H9 (cell line): ENCODE measurements around the gene NDNF. TPM values are rescaled to one million over a fixed set of nuclear protein-coding genes. Genes with fewer than 3 reads are reported as not detected.

Experiments
- DNase-seq: peaks from one replicate; pipeline ENCODE4 v3.0.0-alpha.2; 2017
- H2AFZ ChIP-seq: one replicate; pipeline ENCODE4 v1.6.1; 2013; ENCODE audit warnings: mild to moderate bottlenecking, low read length, control low read depth, moderate library complexity
- H2AK5ac ChIP-seq: 2 replicates; pipeline ENCODE4 v1.6.1; 2013; ENCODE audit warnings: low read length, control low read depth, mixed read lengths; ENCODE audit not compliant: insufficient read length
- H2BK120ac ChIP-seq: one replicate; pipeline ENCODE4 v1.6.1; 2013; ENCODE audit warnings: low read depth, mild to moderate bottlenecking, low read length, control low read depth, inconsistent platforms; ENCODE audit not compliant: poor library complexity, severe bottlenecking
- H2BK12ac ChIP-seq: 2 replicates; pipeline ENCODE4 v1.6.1; 2013; ENCODE audit warnings: low read length, control low read depth, mixed read lengths, low read depth; ENCODE audit not compliant: insufficient read length
- H2BK15ac ChIP-seq: 2 replicates; pipeline ENCODE4 v1.6.1; 2013; ENCODE audit warnings: low read depth, low read length, control low read depth
- H2BK20ac ChIP-seq: one replicate; pipeline ENCODE4 v1.6.1; 2013; ENCODE audit warnings: low read depth, mild to moderate bottlenecking, low read length, control low read depth, inconsistent platforms; ENCODE audit not compliant: poor library complexity, severe bottlenecking
- H2BK5ac ChIP-seq: 2 replicates; pipeline ENCODE4 v1.6.1; 2013; ENCODE audit warnings: low read length, control low read depth, mixed read lengths; ENCODE audit not compliant: insufficient read length
- H3K14ac ChIP-seq: 2 replicates; pipeline ENCODE4 v1.6.1; 2013; ENCODE audit warnings: low read length, control low read depth; ENCODE audit not compliant: insufficient read depth
- H3K18ac ChIP-seq: 2 replicates; pipeline ENCODE4 v1.6.1; 2013; ENCODE audit warnings: low read depth, mild to moderate bottlenecking, mixed read lengths, low read length, control low read depth; ENCODE audit not compliant: insufficient read length
- H3K23ac ChIP-seq: 2 replicates; pipeline ENCODE4 v1.6.1; 2013; ENCODE audit warnings: low read length, control low read depth, mixed read lengths, low read depth; ENCODE audit not compliant: insufficient read length
- H3K23me2 ChIP-seq: 2 replicates; pipeline ENCODE4 v1.6.1; 2013; ENCODE audit warnings: low read depth, mild to moderate bottlenecking, mixed read lengths, low read length, control low read depth; ENCODE audit not compliant: insufficient read length, poor library complexity, severe bottlenecking
- H3K27ac ChIP-seq: 2 replicates; pipeline ENCODE4 v1.5.1; 2013; ENCODE audit warnings: low read length, control low read depth, mixed read lengths, low read depth; ENCODE audit not compliant: insufficient read length
- H3K27me3 ChIP-seq: 2 replicates; pipeline ENCODE4 v1.6.1; 2013; ENCODE audit warnings: low read length, control low read depth, inconsistent platforms; ENCODE audit not compliant: insufficient read depth
- H3K4ac ChIP-seq: 2 replicates; pipeline ENCODE4 v1.6.1; 2013; ENCODE audit warnings: low read depth, mild to moderate bottlenecking, control low read depth, inconsistent platforms, low read length, moderate library complexity
- H3K4me1 ChIP-seq: 2 replicates; pipeline ENCODE4 v1.6.1; 2013; ENCODE audit warnings: low read length, control low read depth, inconsistent platforms; ENCODE audit not compliant: insufficient read depth
- H3K4me2 ChIP-seq: 2 replicates; pipeline ENCODE4 v1.6.1; 2013; ENCODE audit warnings: low read length, control low read depth, mixed read lengths; ENCODE audit not compliant: insufficient read length, insufficient read depth
- H3K56ac ChIP-seq: 2 replicates; pipeline ENCODE4 v1.6.1; 2013; ENCODE audit warnings: low read depth, mild to moderate bottlenecking, mixed read lengths, low read length, control low read depth; ENCODE audit not compliant: insufficient read length
- H3K79me1 ChIP-seq: 2 replicates; pipeline ENCODE4 v1.6.1; 2013; ENCODE audit warnings: low read depth, mild to moderate bottlenecking, moderate library complexity, low read length, control low read depth, inconsistent platforms; ENCODE audit not compliant: insufficient read depth, poor library complexity, severe bottlenecking
- H3K79me2 ChIP-seq: 2 replicates; pipeline ENCODE4 v1.6.1; 2013; ENCODE audit warnings: low read length, control low read depth, inconsistent platforms; ENCODE audit not compliant: insufficient read depth
- H3K9ac ChIP-seq: 2 replicates; pipeline ENCODE4 v1.6.1; 2013; ENCODE audit warnings: low read length, control low read depth, mixed read lengths; ENCODE audit not compliant: insufficient read length; ENCODE audit errors: extremely low read depth
- H3K9me3 ChIP-seq: one replicate; pipeline ENCODE4 v1.6.1; 2013; ENCODE audit warnings: low read depth, low read length, inconsistent platforms; ENCODE audit not compliant: control insufficient read depth
- H3T11ph ChIP-seq: one replicate; pipeline ENCODE4 v1.6.1; 2013; ENCODE audit warnings: mild to moderate bottlenecking, low read length, control low read depth, inconsistent platforms
- H4K20me1 ChIP-seq: one replicate; pipeline ENCODE4 v1.6.1; 2013; ENCODE audit not compliant: control insufficient read depth, insufficient read length, insufficient read depth
- H4K5ac ChIP-seq: 2 replicates; pipeline ENCODE4 v1.6.1; 2013; ENCODE audit warnings: low read depth, mild to moderate bottlenecking, mixed read lengths, low read length, control low read depth; ENCODE audit not compliant: insufficient read length
- H4K8ac ChIP-seq: replicated peaks from 2 replicates; pipeline ENCODE4 v1.6.1; 2013; ENCODE audit warnings: low read length, control low read depth, mixed read lengths, low read depth; ENCODE audit not compliant: insufficient read length
- H4K91ac ChIP-seq: 2 replicates; pipeline ENCODE4 v1.6.1; 2013; ENCODE audit warnings: low read depth, mild to moderate bottlenecking, moderate library complexity, mixed read lengths, low read length, control low read depth; ENCODE audit not compliant: insufficient read length
- H3K27ac Mint-ChIP-seq, 3 experiments: 2 replicates in 2 of 3; 3 replicates in 1 of 3; pipeline ENCODE4 v1.8.0; 2020 to 2021; ENCODE audit warnings: mixed read lengths in 3 of 3, mild to moderate bottlenecking in 1 of 3, moderate library complexity in 1 of 3
- H3K27me3 Mint-ChIP-seq: 2 replicates; pipeline ENCODE4 v1.8.0; 2021; ENCODE audit warnings: low read depth, mild to moderate bottlenecking, moderate library complexity, mixed read lengths
- H3K36me3 Mint-ChIP-seq, 3 experiments: 2 replicates in 2 of 3; 3 replicates in 1 of 3; pipeline ENCODE4 v1.8.0; 2020 to 2021; ENCODE audit warnings: low read depth in 3 of 3, mixed read lengths in 3 of 3; ENCODE audit not compliant: insufficient read depth in 1 of 3
- H3K4me1 Mint-ChIP-seq, 2 experiments: 2 replicates each; pipeline ENCODE4 v1.8.0; 2020; ENCODE audit warnings: mixed read lengths in 2 of 2
- H3K4me3 Mint-ChIP-seq, 2 experiments: 2 replicates in 1 of 2; 3 replicates in 1 of 2; pipeline ENCODE4 v1.8.0; 2020 to 2021; ENCODE audit warnings: mild to moderate bottlenecking in 2 of 2, mixed read lengths in 2 of 2, moderate library complexity in 1 of 2
- H3K9me3 Mint-ChIP-seq, 2 experiments: 2 replicates in 1 of 2; 3 replicates in 1 of 2; pipeline ENCODE4 v1.8.0; 2020; ENCODE audit warnings: mild to moderate bottlenecking in 2 of 2, mixed read lengths in 2 of 2, moderate library complexity in 1 of 2
- CTCF ChIP-seq: fragments of 200-600 bp; sonication (generic); conservative IDR thresholded peaks from 3 replicates; pipeline ENCODE4 v1.8.0; 2021; ENCODE audit warnings: antibody characterized with exemption, mild to moderate bottlenecking
- total RNA-seq: library from RNA; stranded (reverse); gene quantifications from 2 replicates; pipeline ENCODE4 v1.2.1, GENCODE V29; 2021

Gene NDNF
- total RNA-seq, 1 experiment from 2014 or later, result 0.17 TPM

GRCh38 chr4:121054373-121054772 lies 18.0 kb downstream of the NDNF start:
- no peaks in the 10 kb centered on the region for H3K79me1 ChIP-seq
- no peak overlapping the region for H2BK20ac ChIP-seq
- no peak overlapping the region for H2AFZ ChIP-seq
- no peak overlapping the region for H2BK15ac ChIP-seq
- no peaks in the 10 kb centered on the region for H3K9me3 Mint-ChIP-seq
- H3K23ac ChIP-seq, result no peak overlapping the region
- no peak for DNase-seq
- H2AK5ac ChIP-seq, result no peak overlapping the region
- H3T11ph ChIP-seq, result no peak overlapping the region
- H2BK120ac ChIP-seq, result no peak overlapping the region
- H3K4me1 ChIP-seq, result peaks cover 3% of the 10 kb centered on the region
- H3K56ac ChIP-seq, result no peak overlapping the region
- no peak overlapping the region for H3K9ac ChIP-seq
- no peaks in the 10 kb centered on the region for H4K20me1 ChIP-seq
- H3K79me2 ChIP-seq, result no peaks in the 10 kb centered on the region
- peaks cover 10 to 14% of the 10 kb centered on the region in 2 experiments for H3K4me1 Mint-ChIP-seq
- H2BK5ac ChIP-seq, result no peak overlapping the region
- H3K23me2 ChIP-seq, result no peaks in the 10 kb centered on the region
- no peak overlapping the region for H3K18ac ChIP-seq
- H3K4me3 Mint-ChIP-seq, result no peak overlapping the region
- H3K27ac Mint-ChIP-seq, result no peak overlapping the region; a peak in 1 of 7 replicates
- H2BK12ac ChIP-seq, result no peak overlapping the region
- no peak overlapping the region for H3K14ac ChIP-seq
- H4K8ac ChIP-seq, result no peak overlapping the region
- H3K27me3 Mint-ChIP-seq, result no peaks in the 10 kb centered on the region
- no peak overlapping the region for H4K91ac ChIP-seq
- no peak overlapping the region for H4K5ac ChIP-seq
- no peaks in the 10 kb centered on the region for H3K27me3 ChIP-seq
- no peak overlapping the region for H3K4me2 ChIP-seq
- no peak overlapping the region for H3K4ac ChIP-seq
- no peak for TF ChIP-seq CTCF
- no peaks in the 10 kb centered on the region for H3K36me3 Mint-ChIP-seq
- H3K9me3 ChIP-seq, result no peaks in the 10 kb centered on the region
- no peak overlapping the region for H3K27ac ChIP-seq
